Activated naive CD4-positive, alpha-beta T cell treated with anti-CD3 and anti-CD28 coated beads, Interleukin-2, amount 10 ng/mL, durations not matched to agents 7 days and 5 days (primary cell): Measurements from ENCODE around the gene FCRLA.
"Not testable (repeated sequence)": the region's sequence is repeated elsewhere in the genome, so short reads cannot be mapped to it uniquely, and the experiment has no call there.

Source experiments
- CTCF ChIA-PET: fragments of 350-600 bp; sonication (Branson Sonifier 250); formaldehyde crosslinking; loops from one replicate; lab custom pipeline; 2021; ENCODE audit warnings: antibody characterized with exemption; lab: Charles Lee
- DNase-seq: peaks from one replicate; pipeline ENCODE4 v3.0.0-alpha.2; 2020
- H3K27ac Mint-ChIP-seq: one replicate; pipeline ENCODE4 v1.8.0; 2021; ENCODE audit warnings: mild to moderate bottlenecking, moderate library complexity, mixed read lengths
- H3K27me3 Mint-ChIP-seq: one replicate; pipeline ENCODE4 v1.8.0; 2021; ENCODE audit warnings: mild to moderate bottlenecking, mixed read lengths
- H3K36me3 Mint-ChIP-seq: one replicate; pipeline ENCODE4 v1.8.0; 2021; ENCODE audit warnings: mixed read lengths
- H3K4me1 Mint-ChIP-seq: one replicate; pipeline ENCODE4 v1.8.0; 2021; ENCODE audit warnings: mixed read lengths
- H3K4me3 Mint-ChIP-seq: one replicate; pipeline ENCODE4 v1.8.0; 2021; ENCODE audit warnings: mild to moderate bottlenecking, moderate library complexity, mixed read lengths
- H3K9me3 Mint-ChIP-seq: one replicate; pipeline ENCODE4 v1.8.0; 2021; ENCODE audit warnings: mixed read lengths

The FCRLA gene, protein sequence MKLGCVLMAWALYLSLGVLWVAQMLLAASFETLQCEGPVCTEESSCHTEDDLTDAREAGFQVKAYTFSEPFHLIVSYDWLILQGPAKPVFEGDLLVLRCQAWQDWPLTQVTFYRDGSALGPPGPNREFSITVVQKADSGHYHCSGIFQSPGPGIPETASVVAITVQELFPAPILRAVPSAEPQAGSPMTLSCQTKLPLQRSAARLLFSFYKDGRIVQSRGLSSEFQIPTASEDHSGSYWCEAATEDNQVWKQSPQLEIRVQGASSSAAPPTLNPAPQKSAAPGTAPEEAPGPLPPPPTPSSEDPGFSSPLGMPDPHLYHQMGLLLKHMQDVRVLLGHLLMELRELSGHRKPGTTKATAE

DNA sequence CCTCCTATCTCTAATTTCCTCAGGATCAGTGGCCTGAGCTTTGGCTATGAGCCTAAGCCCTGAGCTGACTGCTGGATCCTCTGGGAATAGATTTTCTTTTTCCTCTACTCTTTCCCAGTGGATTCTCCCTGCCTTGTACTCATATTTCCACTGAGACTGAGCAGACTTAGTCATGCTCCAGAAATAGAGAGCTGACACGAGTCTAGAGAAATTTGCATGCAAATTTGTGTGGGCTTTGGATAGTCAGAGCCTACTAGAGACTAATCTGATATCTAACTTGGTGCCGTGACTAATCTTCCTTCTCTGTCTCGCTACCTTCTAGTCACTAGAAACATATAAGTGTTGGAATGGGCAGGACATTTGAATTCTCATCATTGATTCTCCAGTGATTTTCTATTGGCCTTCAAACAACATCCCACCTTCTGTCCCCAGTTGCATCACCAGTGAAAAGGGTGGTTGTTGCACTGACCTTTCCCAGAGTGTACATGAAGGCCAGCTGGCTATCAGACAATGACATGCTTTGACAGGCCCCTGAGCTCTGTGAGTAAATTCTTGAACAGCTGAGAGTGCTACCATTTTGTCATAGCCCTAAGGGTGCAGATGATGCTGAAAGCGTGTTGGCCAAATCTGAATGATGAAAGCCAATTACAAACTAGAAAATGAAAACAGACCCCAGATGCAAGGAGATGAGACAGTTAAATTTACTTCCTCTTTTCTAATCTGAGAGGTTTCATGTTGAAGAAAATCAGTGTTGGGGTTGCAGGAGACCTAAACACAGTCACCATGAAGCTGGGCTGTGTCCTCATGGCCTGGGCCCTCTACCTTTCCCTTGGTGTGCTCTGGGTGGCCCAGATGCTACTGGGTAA lies at the start of gene FCRLA:
Gene FCRLA (plus strand): TSS at position 748 of the 866 bp plus-strand sequence. CDS start 36 bp downstream, at position 784.
- CTCF ChIA-PET, result interaction anchor here (1.6 kb wide), 1 partner anchor 31 kb away, joined by 7 read pairs; no protein-coding TSS in a partner anchor
- peaks cover 30% of the 10 kb centered on the region for H3K27me3 Mint-ChIP-seq

DNA sequence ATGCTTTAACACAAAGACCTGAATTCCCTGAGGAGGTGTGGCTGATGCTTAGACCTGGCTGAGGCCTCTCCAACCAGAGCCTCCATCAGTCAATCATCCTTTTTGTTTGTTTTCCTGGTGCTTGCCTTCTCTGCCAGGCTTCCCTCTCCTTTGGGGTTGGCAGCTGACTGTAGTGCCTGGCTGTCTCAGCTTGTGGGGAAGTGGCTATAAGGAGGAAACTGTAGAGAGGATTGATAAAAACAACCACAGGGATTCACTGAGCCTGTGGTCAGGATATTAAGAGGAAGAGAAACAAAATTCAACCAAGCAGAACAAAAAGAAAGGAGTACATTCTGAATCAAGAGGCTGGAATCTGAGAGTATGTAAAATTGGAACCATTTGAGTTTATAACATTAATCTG lies 48.5 kb upstream of the FCRLA start:
- H3K4me1 Mint-ChIP-seq, H3K36me3 Mint-ChIP-seq, H3K27ac Mint-ChIP-seq, CTCF ChIA-PET, DNase-seq, H3K27me3 Mint-ChIP-seq, H3K9me3 Mint-ChIP-seq, H3K4me3 Mint-ChIP-seq: not testable (repeated sequence)

More for the DNA sequence above, at the start of gene FCRLA:
- DNase-seq, result no peak
- no peak within 1 kb of the TSS for H3K27ac Mint-ChIP-seq
- no peak within 1 kb of the TSS for H3K4me3 Mint-ChIP-seq
- H3K4me1 Mint-ChIP-seq, result peaks cover under 1% of the 10 kb centered on the region
- no peaks in the 10 kb centered on the region for H3K9me3 Mint-ChIP-seq
- H3K36me3 Mint-ChIP-seq, result no peaks in the 10 kb centered on the region

DNA sequence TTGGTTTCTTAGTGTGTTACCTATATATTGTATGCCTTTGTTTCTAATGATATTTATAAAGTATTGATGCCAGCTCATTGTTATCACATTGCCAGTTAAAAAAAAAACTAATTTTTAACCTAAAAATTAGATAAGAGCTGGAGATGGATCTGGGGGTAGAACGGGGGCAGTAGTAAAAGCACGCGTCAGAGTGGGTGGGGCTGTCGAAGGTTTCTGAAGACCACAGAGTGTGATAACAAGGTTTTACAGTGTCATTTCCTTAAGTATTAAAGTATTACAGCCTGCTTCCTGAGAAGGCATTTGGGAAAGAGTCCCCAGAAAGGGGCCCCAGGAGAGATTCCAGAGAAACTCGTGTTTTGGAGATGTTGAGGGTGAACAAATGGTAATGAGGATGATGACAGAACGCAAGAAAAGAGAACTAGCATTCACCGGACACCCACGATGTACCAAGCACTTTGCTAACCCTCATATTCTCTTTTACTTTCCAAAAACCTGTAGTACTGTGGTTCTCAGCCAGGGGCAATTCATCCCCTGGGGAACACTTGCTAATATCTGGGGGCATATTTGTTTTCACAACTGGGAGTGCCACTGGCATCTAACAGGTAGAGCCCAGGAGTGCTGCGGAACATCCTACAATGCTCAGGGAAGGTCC lies 45.2 kb upstream of the FCRLA start:
- H3K4me3 Mint-ChIP-seq, H3K27me3 Mint-ChIP-seq, H3K27ac Mint-ChIP-seq, DNase-seq, H3K4me1 Mint-ChIP-seq, H3K9me3 Mint-ChIP-seq, CTCF ChIA-PET, H3K36me3 Mint-ChIP-seq: not testable (repeated sequence)

GRCh38 chr1:161662684-161663339 lies 44.2 kb upstream of the FCRLA start, which contains the start of gene FCGR2B:
Gene FCGR2B (plus strand): TSS chr1:161663143. CDS start chr1:161663242, 99 bp downstream.
- H3K27me3 Mint-ChIP-seq, DNase-seq, H3K4me1 Mint-ChIP-seq, H3K4me3 Mint-ChIP-seq, CTCF ChIA-PET, H3K9me3 Mint-ChIP-seq, H3K36me3 Mint-ChIP-seq, H3K27ac Mint-ChIP-seq: not testable (repeated sequence)

DNA sequence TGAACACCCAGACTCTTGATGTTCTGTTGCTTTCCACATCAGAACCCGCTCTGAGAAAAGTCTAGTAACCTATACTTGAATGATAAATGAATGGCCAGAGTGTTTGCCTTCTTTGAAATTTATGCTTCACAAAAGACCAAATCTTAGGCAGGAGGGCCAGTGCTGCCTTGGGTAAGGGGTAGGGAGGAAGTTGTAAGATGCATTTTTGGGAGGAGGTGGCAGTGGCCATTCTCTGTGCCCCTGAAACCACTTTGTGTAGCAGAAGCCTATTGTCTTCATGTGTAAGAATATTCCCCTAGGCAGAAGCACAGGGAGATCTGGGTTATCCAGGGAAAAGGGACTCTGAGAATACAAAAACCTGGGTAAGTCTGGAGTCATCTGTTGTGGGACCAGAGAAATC lies 43.5 kb upstream of the FCRLA start:
- H3K27me3 Mint-ChIP-seq, CTCF ChIA-PET, H3K36me3 Mint-ChIP-seq, H3K4me1 Mint-ChIP-seq, H3K9me3 Mint-ChIP-seq, H3K4me3 Mint-ChIP-seq, H3K27ac Mint-ChIP-seq, DNase-seq: not testable (repeated sequence)

- H3K4me1 Mint-ChIP-seq, H3K9me3 Mint-ChIP-seq, H3K27ac Mint-ChIP-seq, H3K27me3 Mint-ChIP-seq, CTCF ChIA-PET, H3K4me3 Mint-ChIP-seq, DNase-seq, H3K36me3 Mint-ChIP-seq: not testable (repeated sequence)
These were observed 42.3 kb upstream of the FCRLA start for GRCh38 chr1:161664689-161665088.

DNA sequence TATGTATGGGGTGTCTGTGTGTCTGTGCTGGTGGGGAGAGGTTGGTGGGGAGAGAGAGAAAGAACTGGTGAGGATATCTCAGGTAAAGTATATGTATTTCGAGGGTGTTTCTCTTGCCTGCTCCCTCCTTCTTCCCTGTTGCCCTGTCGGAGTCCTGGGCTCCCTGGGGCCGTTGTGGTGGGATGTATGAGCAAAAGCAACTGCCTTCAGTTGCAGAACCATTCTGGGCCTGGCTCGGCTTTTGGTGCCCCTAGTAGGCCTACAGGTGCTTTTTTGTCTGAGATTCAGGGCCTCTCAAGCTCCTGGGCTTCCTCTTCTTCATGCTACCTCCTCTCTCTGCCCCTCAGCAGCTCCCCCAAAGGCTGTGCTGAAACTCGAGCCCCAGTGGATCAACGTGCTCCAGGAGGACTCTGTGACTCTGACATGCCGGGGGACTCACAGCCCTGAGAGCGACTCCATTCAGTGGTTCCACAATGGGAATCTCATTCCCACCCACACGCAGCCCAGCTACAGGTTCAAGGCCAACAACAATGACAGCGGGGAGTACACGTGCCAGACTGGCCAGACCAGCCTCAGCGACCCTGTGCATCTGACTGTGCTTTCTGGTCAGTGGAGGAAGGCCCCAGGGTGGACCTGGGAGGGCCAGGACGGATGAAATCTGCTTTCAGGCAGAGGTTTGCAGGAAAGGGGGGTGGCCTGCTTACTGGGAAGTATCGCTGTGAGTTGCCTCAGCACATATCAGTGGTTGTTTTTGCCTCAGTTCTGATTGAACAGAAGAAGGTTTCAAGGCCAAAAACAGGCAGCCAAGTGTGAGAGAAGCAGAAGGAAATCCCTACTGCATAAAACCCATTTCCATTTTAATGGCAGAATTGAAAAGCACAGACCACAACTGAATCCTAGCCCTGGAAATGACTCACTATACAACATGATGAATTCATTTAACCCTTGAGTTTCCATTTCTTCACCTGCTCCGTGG lies 35.7 kb upstream of the FCRLA start:
- H3K36me3 Mint-ChIP-seq, CTCF ChIA-PET, H3K27ac Mint-ChIP-seq, DNase-seq, H3K9me3 Mint-ChIP-seq, H3K4me1 Mint-ChIP-seq, H3K4me3 Mint-ChIP-seq: not testable (repeated sequence)
- H3K27me3 Mint-ChIP-seq, result peaks cover 18% of the 10 kb centered on the region

DNA sequence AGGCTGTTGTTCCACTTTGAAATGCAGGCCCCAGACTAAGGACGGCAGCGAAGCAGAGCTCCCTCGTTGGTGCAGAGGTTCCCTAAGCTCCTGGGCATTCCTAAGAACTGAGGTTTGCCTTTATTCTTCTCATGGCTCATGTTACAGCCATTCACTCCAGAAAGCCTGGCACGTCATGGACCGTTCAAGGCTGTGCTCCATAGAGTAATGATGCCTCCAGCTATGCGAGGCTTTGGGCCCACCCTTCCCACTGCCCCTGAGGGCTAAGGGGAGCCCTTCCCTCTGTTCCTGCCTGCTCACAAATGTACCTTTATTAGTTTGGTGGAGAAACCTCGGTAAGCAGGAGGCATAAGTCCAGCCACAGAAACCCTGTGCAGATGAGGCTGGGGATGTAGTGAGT lies 33.6 kb upstream of the FCRLA start:
- H3K9me3 Mint-ChIP-seq, H3K27ac Mint-ChIP-seq, CTCF ChIA-PET, DNase-seq, H3K4me1 Mint-ChIP-seq, H3K4me3 Mint-ChIP-seq, H3K36me3 Mint-ChIP-seq: not testable (repeated sequence)
- peaks cover 29% of the 10 kb centered on the region for H3K27me3 Mint-ChIP-seq

DNA sequence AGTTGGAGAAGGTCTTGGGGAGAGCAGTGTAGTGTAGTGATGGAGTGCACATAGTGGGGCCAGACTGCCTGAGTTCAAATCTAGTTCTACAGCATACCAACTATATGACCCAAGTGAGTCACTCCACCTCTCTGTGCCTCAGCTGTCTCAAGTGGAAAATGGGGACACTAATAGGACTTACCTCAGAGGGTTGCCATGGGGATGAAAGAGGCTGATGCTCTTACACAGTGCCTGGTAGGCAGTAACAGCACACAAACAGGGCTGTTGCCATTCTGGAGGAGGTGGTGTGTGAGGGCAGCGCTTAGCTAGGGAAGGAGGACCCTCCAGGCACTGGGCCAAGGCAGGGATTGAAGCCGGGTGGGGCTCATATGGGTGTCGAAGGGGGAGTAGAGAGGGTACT lies 32.6 kb upstream of the FCRLA start:
- CTCF ChIA-PET, H3K27ac Mint-ChIP-seq: not testable (repeated sequence)
- H3K27me3 Mint-ChIP-seq, result peaks cover 29% of the 10 kb centered on the region

DNA sequence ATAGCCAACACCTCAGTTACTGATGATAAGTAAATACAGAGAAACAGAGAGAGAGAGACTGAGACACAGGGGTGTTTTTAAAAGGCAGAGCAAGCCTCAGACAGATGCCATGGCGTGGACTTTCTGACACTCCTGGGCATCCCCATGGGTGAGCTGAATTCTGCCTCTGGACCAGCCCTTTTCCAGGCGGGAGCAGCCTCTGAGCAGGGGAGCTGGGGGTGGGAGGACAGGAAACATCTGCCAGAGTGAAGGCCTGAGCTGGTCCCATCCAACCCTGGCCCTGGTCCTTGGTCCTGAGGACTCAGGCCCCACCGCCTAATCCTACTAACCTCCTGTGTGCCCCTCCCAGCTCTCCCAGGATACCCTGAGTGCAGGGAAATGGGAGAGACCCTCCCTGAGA lies 32.1 kb upstream of the FCRLA start:
- H3K27ac Mint-ChIP-seq, H3K4me1 Mint-ChIP-seq, H3K36me3 Mint-ChIP-seq, H3K9me3 Mint-ChIP-seq, CTCF ChIA-PET, DNase-seq, H3K4me3 Mint-ChIP-seq: not testable (repeated sequence)
- peaks cover 29% of the 10 kb centered on the region for H3K27me3 Mint-ChIP-seq

More for the DNA sequence above, 32.6 kb upstream of the FCRLA start:
- not testable (repeated sequence) for H3K36me3 Mint-ChIP-seq, H3K9me3 Mint-ChIP-seq, DNase-seq, H3K4me1 Mint-ChIP-seq, H3K4me3 Mint-ChIP-seq

DNA sequence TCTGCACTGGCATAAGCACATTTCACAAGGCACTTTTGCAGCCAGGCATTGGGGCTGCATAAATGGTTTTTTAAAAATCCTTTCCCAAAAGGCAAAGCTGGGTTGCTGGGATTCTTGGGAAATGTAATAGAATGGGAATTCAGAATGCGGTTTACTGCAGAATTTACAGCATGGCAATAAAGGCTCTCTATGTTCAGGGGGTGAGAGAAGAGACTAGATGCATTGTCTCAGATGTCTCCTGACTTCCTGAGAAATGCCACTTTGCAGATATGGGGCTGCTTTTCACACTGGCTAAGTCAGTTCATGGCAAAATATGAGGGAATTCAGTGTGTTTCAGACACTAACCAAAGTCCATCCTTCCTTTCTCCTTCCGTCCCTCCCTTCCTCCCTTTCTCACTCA lies 30.6 kb upstream of the FCRLA start:
- Mint-ChIP-seq H3K4me1 (no peaks in the 10 kb centered on the region), H3K9me3 (no peaks in the 10 kb centered on the region), H3K36me3 (no peaks in the 10 kb centered on the region), H3K4me3 (no peak overlapping the region), H3K27ac (no peak overlapping the region), H3K27me3 (peaks cover 23% of the 10 kb centered on the region)
- DNase-seq, result no peak
- CTCF ChIA-PET, result no interaction called here

DNA sequence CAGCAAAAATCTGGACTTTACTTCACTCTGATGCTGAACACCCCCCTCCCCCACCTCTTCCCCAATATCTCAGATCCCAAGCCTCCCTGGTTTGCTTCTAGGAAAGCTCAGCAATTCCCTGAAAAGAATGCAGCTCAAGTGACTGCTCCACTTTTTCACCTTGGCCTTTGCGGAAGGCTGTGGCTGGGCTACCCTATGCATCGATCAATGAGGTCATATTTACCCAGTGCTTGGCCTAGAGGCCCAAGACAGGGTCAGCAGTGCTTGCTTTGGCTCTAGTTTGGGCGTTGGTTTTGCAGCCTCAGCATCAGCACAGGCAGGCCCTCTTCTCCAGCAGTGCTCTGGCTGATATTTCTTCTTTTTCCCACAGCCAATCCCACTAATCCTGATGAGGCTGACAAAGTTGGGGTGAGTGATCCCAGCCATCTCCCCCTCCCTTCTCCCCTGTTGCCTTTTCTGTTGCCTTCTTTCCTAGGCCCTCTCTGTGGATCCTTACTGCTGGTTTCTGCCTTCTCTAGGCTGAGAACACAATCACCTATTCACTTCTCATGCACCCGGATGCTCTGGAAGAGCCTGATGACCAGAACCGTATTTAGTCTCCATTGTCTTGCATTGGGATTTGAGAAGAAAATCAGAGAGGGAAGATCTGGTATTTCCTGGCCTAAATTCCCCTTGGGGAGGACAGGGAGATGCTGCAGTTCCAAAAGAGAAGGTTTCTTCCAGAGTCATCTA lies 29.9 kb upstream of the FCRLA start:
- CTCF ChIA-PET, result no interaction called here
- H3K27ac Mint-ChIP-seq, result no peak overlapping the region
- DNase-seq, result no peak
- no peaks in the 10 kb centered on the region for H3K36me3 Mint-ChIP-seq
- no peak overlapping the region for H3K4me3 Mint-ChIP-seq
- no peaks in the 10 kb centered on the region for H3K4me1 Mint-ChIP-seq
- H3K27me3 Mint-ChIP-seq, result peaks cover 21% of the 10 kb centered on the region
- H3K9me3 Mint-ChIP-seq, result no peaks in the 10 kb centered on the region

DNA sequence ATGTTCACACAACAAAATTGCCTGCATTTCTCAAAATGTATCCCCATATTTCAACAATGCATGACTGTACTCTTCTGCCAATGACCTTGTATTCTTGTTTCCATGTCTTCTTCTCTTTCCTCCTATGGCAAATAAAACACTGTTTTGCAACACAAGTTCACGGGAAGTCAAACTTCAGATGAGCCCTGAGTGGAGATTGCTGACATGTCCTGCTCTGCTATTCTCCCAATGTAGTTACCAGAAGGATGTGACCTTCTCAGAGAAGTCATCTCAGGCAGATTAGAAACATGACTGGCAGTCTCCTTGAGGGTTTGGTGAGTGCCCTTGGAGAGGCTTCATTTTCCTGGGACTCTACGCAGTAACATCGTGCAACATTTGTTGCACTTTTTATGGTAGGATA lies 28.5 kb upstream of the FCRLA start:
- no peaks in the 10 kb centered on the region for H3K4me1 Mint-ChIP-seq
- no peaks in the 10 kb centered on the region for H3K9me3 Mint-ChIP-seq
- H3K36me3 Mint-ChIP-seq, result no peaks in the 10 kb centered on the region
- peaks cover 22% of the 10 kb centered on the region for H3K27me3 Mint-ChIP-seq
- CTCF ChIA-PET, result no interaction called here
- H3K4me3 Mint-ChIP-seq, result no peak overlapping the region
- no peak for DNase-seq
- H3K27ac Mint-ChIP-seq, result no peak overlapping the region
